ENCODE data around the gene FRMD4A. TPM values are rescaled to one million over a fixed set of nuclear protein-coding genes. Genes with fewer than 3 reads are reported as not detected.
A peak's percentile ranks its signal among the peaks of the same experiment; 100 is the strongest.

Gene FRMD4A
- total RNA-seq, 1 experiment from 2014 or later: 19.6 TPM

GRCh38 chr10:13614530-13615332, 716.0 kb downstream of the FRMD4A start:
- H3K14ac ChIP-seq (ENCODE audit: insufficient read depth, low read length): no peak overlapping the region
- peak; percentile 40; the same call in 2 of the 3 replicates for TF ChIP-seq CTCF (conservative IDR thresholded peaks at IDR 0.05)
- H3K79me1 ChIP-seq (ENCODE audit: insufficient read depth, low read depth, low read length, poor library complexity, severe bottlenecking): no peaks in the 10 kb centered on the region
- no peak overlapping the region for H2BK120ac ChIP-seq (ENCODE audit: low read depth, low read length, poor library complexity, severe bottlenecking)
- Mint-ChIP-seq H3K9me3 (no peaks in the 10 kb centered on the region), H3K4me1 (peaks cover 21% of the 10 kb centered on the region in 2 experiments), H3K36me3 (ENCODE audit: insufficient read depth in 1 of 3, low read depth in 3 of 3) (peaks cover 5 to 50% (median 35%) of the 10 kb centered on the region in 3 experiments; a peak in 6 of 7 replicates), H3K27me3 (ENCODE audit: low read depth) (no peaks in the 10 kb centered on the region), H3K27ac (peak overlapping the region; percentile 29 to 65 (median 30); a peak in 6 of 7 replicates), H3K4me3 (no peak overlapping the region)
- no peak overlapping the region for H3K4me2 ChIP-seq (ENCODE audit: insufficient read depth, insufficient read length, low read length)
- no peak overlapping the region for H2AFZ ChIP-seq (ENCODE audit: low read length)
- H3K9ac ChIP-seq (ENCODE audit: extremely low read depth, insufficient read length, low read length): no peak overlapping the region
- H4K91ac ChIP-seq (ENCODE audit: insufficient read length, low read depth, low read length): no peak overlapping the region
- H3K9me3 ChIP-seq (ENCODE audit: control insufficient read depth, low read depth, low read length): no peaks in the 10 kb centered on the region
- no peak overlapping the region; the same call in 1 of the 2 replicates for H2BK15ac ChIP-seq (ENCODE audit: low read depth, low read length)
- no peak overlapping the region for H3T11ph ChIP-seq (ENCODE audit: low read length)
- no peak overlapping the region for H2BK5ac ChIP-seq (ENCODE audit: insufficient read length, low read length)
- peaks cover 4% of the 10 kb centered on the region; the same call in 1 of the 2 replicates for H3K4me1 ChIP-seq (ENCODE audit: insufficient read depth, low read length)
- no peak overlapping the region for H2BK12ac ChIP-seq (ENCODE audit: insufficient read length, low read depth, low read length)
- no peak overlapping the region for H2AK5ac ChIP-seq (ENCODE audit: insufficient read length, low read length)
- no peak overlapping the region for H3K56ac ChIP-seq (ENCODE audit: insufficient read length, low read depth, low read length)
- no peak overlapping the region for H4K5ac ChIP-seq (ENCODE audit: insufficient read length, low read depth, low read length)
- H3K27ac ChIP-seq (ENCODE audit: insufficient read length, low read depth, low read length): no peak overlapping the region
- DNase-seq: peak; percentile 37
- no peak overlapping the region for H2BK20ac ChIP-seq (ENCODE audit: low read depth, low read length, poor library complexity, severe bottlenecking)
- no peak overlapping the region for H4K8ac ChIP-seq (replicated peaks; ENCODE audit: insufficient read length, low read depth, low read length)
- WGBS (ENCODE audit: extremely low coverage, insufficient read length, low lambda C conversion rate): no CpG with 5 or more reads among the region's 8 CpGs
- no peak overlapping the region for H3K4ac ChIP-seq (ENCODE audit: low read depth, low read length)
- no peaks in the 10 kb centered on the region for H3K23me2 ChIP-seq (ENCODE audit: insufficient read length, low read depth, low read length, poor library complexity, severe bottlenecking)
- no peak overlapping the region for H3K23ac ChIP-seq (ENCODE audit: insufficient read length, low read depth, low read length)
- H3K79me2 ChIP-seq (ENCODE audit: insufficient read depth, low read length): no peaks in the 10 kb centered on the region
- no peaks in the 10 kb centered on the region for H3K27me3 ChIP-seq (ENCODE audit: insufficient read depth, low read length)
- H3K18ac ChIP-seq (ENCODE audit: insufficient read length, low read depth, low read length): no peak overlapping the region
- no peaks in the 10 kb centered on the region for H4K20me1 ChIP-seq (ENCODE audit: control insufficient read depth, insufficient read depth, insufficient read length)

All from H9 (cell line).